Stimulated activated CD4-positive, alpha-beta T cell treated with anti-CD3 and anti-CD28 coated beads, Interleukin-1b, Interleukin-23, amount 100 ng/mL, for 24 hours (primary cell): Measurements from ENCODE around the gene ANKRD55.

Experiments
- DNase-seq, 4 experiments: peaks; one replicate each; pipeline ENCODE4 v3.0.0-alpha.2; 2020; ENCODE audit warnings: low read depth in 4 of 4, low spot score in 1 of 4

ANKRD55 gene

GRCh38 chr5:56053363-56053762 is 179.8 kb downstream of the ANKRD55 start:
- no peak for DNase-seq

GRCh38 chr5:56052735-56053134 is 180.4 kb downstream of the ANKRD55 start:
- no peak for DNase-seq

- no peak for DNase-seq
Measured at GRCh38 chr5:56050551-56051255, 182.4 kb downstream of the ANKRD55 start.
